A673 (cell line): ENCODE data around the gene SUPT3H. TPM values are rescaled to one million over a fixed set of nuclear protein-coding genes. Genes with fewer than 3 reads are reported as not detected.
A peak's percentile ranks its signal among the peaks of the same experiment; 100 is the strongest.

ENCODE experiments used
- Bru-seq: library from RNA; stranded (reverse); fragments of 400-500 nt; gene quantifications from one replicate; lab custom pipeline; 2021; lab: Mats Ljungman, UMichigan
- BruChase-seq, 2 experiments: library from RNA; stranded (reverse); fragments of 400-500 nt; gene quantifications; one replicate each; lab custom pipeline; 2021; lab: Mats Ljungman, UMichigan
- BruUV-seq: library from RNA; stranded (reverse); fragments of 400-500 nt; replicated peaks from 2 replicates; lab custom pipeline; 2021; lab: Mats Ljungman, UMichigan
- CTCF ChIA-PET: fragments of 300-600 bp; sonication (Branson Sonifier 250); formaldehyde crosslinking; loops from one replicate; lab custom pipeline; 2022; ENCODE audit warnings: antibody characterized with exemption; lab: Charles Lee
- POLR2A ChIA-PET: fragments of 300-600 bp; sonication (Branson Sonifier 250); formaldehyde crosslinking; loops from one replicate; lab custom pipeline; 2022; ENCODE audit warnings: antibody characterized with exemption; ENCODE audit not compliant: low non-redundant PET; lab: Charles Lee
- DNase-seq: peaks from one replicate; pipeline ENCODE4 v3.0.0-alpha.2; 2015; ENCODE audit warnings: low spot score
- H3K27ac ChIP-seq: fragments of 200-600 bp; sonication (generic); 2 replicates; pipeline ENCODE4 v1.5.1; 2016; ENCODE audit warnings: mixed run types, low read depth, mild to moderate bottlenecking, mixed read lengths, antibody characterized with exemption, low read length; ENCODE audit not compliant: poor library complexity, severe bottlenecking
- H3K27me3 ChIP-seq: fragments of 200-600 bp; sonication (generic); replicated peaks from 2 replicates; pipeline ENCODE4 v1.6.1; 2017; ENCODE audit warnings: mixed run types, low read depth, mild to moderate bottlenecking, mixed read lengths, antibody characterized with exemption, low read length; ENCODE audit not compliant: insufficient read depth, poor library complexity
- H3K36me3 ChIP-seq: fragments of 200-600 bp; sonication (generic); 2 replicates; pipeline ENCODE4 v1.6.1; 2016; ENCODE audit warnings: mixed run types, mild to moderate bottlenecking, mixed read lengths, antibody characterized with exemption, low read length; ENCODE audit not compliant: insufficient read depth, poor library complexity, severe bottlenecking
- H3K4me1 ChIP-seq: fragments of 200-600 bp; sonication (generic); 2 replicates; pipeline ENCODE4 v1.6.1; 2017; ENCODE audit warnings: mixed run types, mild to moderate bottlenecking, mixed read lengths, antibody characterized with exemption, low read length; ENCODE audit not compliant: insufficient read depth, poor library complexity, severe bottlenecking
- H3K4me3 ChIP-seq: fragments of 200-600 bp; sonication (generic); 2 replicates; pipeline ENCODE4 v1.5.1; 2016; ENCODE audit warnings: low read depth, mixed run types, mild to moderate bottlenecking, mixed read lengths, low read length; ENCODE audit not compliant: poor library complexity, severe bottlenecking
- H3K9me3 ChIP-seq: fragments of 200-600 bp; sonication (generic); 2 replicates; pipeline ENCODE4 v1.6.1; 2016; ENCODE audit warnings: mixed run types, low read depth, mild to moderate bottlenecking, mixed read lengths, antibody characterized with exemption, low read length; ENCODE audit not compliant: poor library complexity, severe bottlenecking
- CTCF ChIP-seq: fragments of 300-800, 200-600 bp; sonication (generic); conservative IDR thresholded peaks from 2 replicates; pipeline ENCODE4 v1.5.1; 2017; ENCODE audit warnings: low read depth, mild to moderate bottlenecking, antibody characterized with exemption, low read length, moderate library complexity, mixed read lengths
- EZH2 ChIP-seq: fragments of 200-600 bp; sonication (generic); IDR thresholded peaks from 2 replicates; pipeline ENCODE4 v1.6.1; 2017; ENCODE audit warnings: borderline replicate concordance, low read depth, mild to moderate bottlenecking, mixed read lengths, antibody characterized with exemption, low read length; ENCODE audit not compliant: poor library complexity, severe bottlenecking
- intact Hi-C: fragments of 100-400 bp; cut with micrococcal nuclease; formaldehyde crosslinking; loops from one replicate; pipeline ENCODE4 v1.10.0; 2022; ENCODE audit not compliant: unreplicated experiment
- long read RNA-seq: library from polyadenylated mRNA; stranded (forward); transcript quantifications from one replicate; pipeline ENCODE4 v2.0.0, GENCODE V29; 2022
- total RNA-seq: library from RNA; stranded (reverse); gene quantifications from 2 replicates; pipeline ENCODE4 v1.2.3, GENCODE V29; 2021

SUPT3H gene
- total RNA-seq, result 10.8 and 14.2 TPM in 2 replicates
- Bru-seq, nascent RNA, result percentile 69 among the genes with signal in this experiment
- BruChase-seq, experiment 1, labeled RNA remaining after a 2-hour chase, result percentile 70 among the genes with signal in this experiment
- BruChase-seq, experiment 2, labeled RNA remaining after a 6-hour chase, result percentile 69 among the genes with signal in this experiment
- long read RNA-seq, partial matches to known transcripts, result 1 of 2 reads
- long read RNA-seq, other reads (novel, unspliced or antisense), result 1 of 2 reads

- H3K27ac ChIP-seq, result peak within 1 kb of the TSS; percentile 99
- CTCF ChIA-PET, result interaction anchor here (0.6 to 1.7 kb wide), 6 partner anchors 9 to 720 kb away, joined by 3 to 7 read pairs (median 5); no protein-coding TSS in a partner anchor
- no TSS peak for BruUV-seq
- POLR2A ChIA-PET, result interaction anchor here (0.6 to 1.3 kb wide), 5 partner anchors 10 to 480 kb away, joined by 3 to 5 read pairs (median 3); no protein-coding TSS in a partner anchor
- TF ChIP-seq EZH2 (no peak), CTCF (0 out of 2 replicates have a peak, but pooled peaks have one; percentile 10)
- H3K36me3 ChIP-seq, result no peaks in the 10 kb centered on the region
- peak; percentile 98 for DNase-seq
- H3K4me1 ChIP-seq, result peaks cover 4% of the 10 kb centered on the region
- H3K9me3 ChIP-seq, result no peaks in the 10 kb centered on the region
- intact Hi-C loops, result loop anchor here (2.0 to 5.0 kb wide), 2 partner anchors 79 to 520 kb away; no protein-coding TSS in a partner anchor
- peak within 1 kb of the TSS; percentile 95 for H3K4me3 ChIP-seq
- H3K27me3 ChIP-seq, result no peaks in the 10 kb centered on the region
Measured at GRCh38 chr6:45377554-45378333, at the start of gene SUPT3H. TSS of gene SUPT3H (minus strand) at chr6:45377934.

- Histone ChIP-seq H3K4me3 (no peak overlapping the region), H3K36me3 (no peaks in the 10 kb centered on the region), H3K9me3 (no peaks in the 10 kb centered on the region), H3K27ac (no peak overlapping the region), H3K27me3 (no peaks in the 10 kb centered on the region), H3K4me1 (peaks cover 16% of the 10 kb centered on the region)
- CTCF ChIA-PET, result interaction anchor here (1.1 kb wide), 1 partner anchor 288 kb away, joined by 3 read pairs; no protein-coding TSS in a partner anchor
- BruUV-seq, result no TSS peak
- intact Hi-C loops, result no loop called here
- no peak for DNase-seq
- POLR2A ChIA-PET, result no interaction called here
- TF ChIP-seq EZH2 (no peak), CTCF (no peak)
Measured at GRCh38 chr6:45426251-45426650, 48.5 kb upstream of the SUPT3H start.

- H3K9me3 ChIP-seq, result no peaks in the 10 kb centered on the region
- ChIA-PET POLR2A (no interaction called here), CTCF (no interaction called here)
- TF ChIP-seq EZH2 (no peak), CTCF (no peak)
- H3K27ac ChIP-seq, result no peak overlapping the region
- H3K4me1 ChIP-seq, result peaks cover 16% of the 10 kb centered on the region
- intact Hi-C loops, result loop anchor here (5.0 kb wide), 1 partner anchor 288 kb away; no protein-coding TSS in a partner anchor
- DNase-seq, result no peak
- no peak overlapping the region for H3K4me3 ChIP-seq
- peaks cover 11% of the 10 kb centered on the region for H3K27me3 ChIP-seq
- no peaks in the 10 kb centered on the region for H3K36me3 ChIP-seq
- BruUV-seq, result no TSS peak
Measured at GRCh38 chr6:45424451-45424861, 46.7 kb upstream of the SUPT3H start.
